NT2/D1 (cell line): Measurements from ENCODE around the gene OBSCN.

ENCODE experiments used
- SUZ12 ChIP-seq: IDR thresholded peaks from 2 replicates; pipeline ENCODE4 v1.6.1; 2011; ENCODE audit not compliant: insufficient read length, insufficient read depth; ENCODE audit errors: extremely low read depth
- YY1 ChIP-seq: IDR thresholded peaks from 2 replicates; pipeline ENCODE4 v1.6.1; 2011; ENCODE audit not compliant: insufficient read length, insufficient read depth
- ZNF274 ChIP-seq: IDR thresholded peaks from 2 replicates; pipeline ENCODE4 v1.6.1; 2011; ENCODE audit warnings: mild to moderate bottlenecking, low read depth, low read length

DNA sequence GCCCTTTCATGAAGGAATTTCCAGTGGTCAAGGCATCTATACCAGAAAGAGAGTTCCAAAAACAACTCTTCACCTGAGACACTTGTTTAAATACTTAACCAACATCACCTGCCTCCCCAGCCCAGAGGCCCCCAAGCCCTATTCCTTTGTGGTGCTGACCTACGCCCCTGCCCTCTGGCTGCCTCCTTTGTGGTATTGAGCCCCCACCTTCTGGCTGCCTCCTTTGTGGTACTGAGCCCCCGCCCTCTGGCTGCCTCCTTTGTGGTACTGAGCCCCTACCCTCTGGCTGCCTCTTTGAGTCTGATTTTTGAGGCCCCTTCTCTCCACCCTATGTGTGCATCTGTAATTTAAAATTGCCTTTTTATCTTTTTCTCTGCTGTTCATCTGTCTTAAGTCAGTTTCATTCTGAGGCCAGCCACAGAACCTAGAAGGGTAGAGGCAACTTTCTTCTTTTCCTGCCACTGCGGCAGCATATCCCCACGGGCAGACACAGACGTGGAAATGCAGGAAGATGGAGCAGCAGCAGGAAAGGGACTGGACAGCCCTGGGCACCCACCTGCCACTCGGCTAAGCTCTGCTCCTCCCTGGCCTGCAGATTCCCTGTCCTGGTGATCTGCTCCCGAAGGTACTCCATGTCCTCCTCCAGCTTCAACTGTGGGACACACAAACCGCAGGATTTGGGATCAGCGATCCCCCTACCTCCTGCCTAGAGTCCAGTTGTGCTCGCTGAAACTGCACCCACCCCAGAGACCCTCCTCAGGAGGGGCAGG, 205.6 kb downstream of the OBSCN start:
- TF ChIP-seq YY1 (no peak), SUZ12 (no peak), ZNF274 (no peak)
